Measurements from ENCODE around the gene ERVFRD-1.

DNA sequence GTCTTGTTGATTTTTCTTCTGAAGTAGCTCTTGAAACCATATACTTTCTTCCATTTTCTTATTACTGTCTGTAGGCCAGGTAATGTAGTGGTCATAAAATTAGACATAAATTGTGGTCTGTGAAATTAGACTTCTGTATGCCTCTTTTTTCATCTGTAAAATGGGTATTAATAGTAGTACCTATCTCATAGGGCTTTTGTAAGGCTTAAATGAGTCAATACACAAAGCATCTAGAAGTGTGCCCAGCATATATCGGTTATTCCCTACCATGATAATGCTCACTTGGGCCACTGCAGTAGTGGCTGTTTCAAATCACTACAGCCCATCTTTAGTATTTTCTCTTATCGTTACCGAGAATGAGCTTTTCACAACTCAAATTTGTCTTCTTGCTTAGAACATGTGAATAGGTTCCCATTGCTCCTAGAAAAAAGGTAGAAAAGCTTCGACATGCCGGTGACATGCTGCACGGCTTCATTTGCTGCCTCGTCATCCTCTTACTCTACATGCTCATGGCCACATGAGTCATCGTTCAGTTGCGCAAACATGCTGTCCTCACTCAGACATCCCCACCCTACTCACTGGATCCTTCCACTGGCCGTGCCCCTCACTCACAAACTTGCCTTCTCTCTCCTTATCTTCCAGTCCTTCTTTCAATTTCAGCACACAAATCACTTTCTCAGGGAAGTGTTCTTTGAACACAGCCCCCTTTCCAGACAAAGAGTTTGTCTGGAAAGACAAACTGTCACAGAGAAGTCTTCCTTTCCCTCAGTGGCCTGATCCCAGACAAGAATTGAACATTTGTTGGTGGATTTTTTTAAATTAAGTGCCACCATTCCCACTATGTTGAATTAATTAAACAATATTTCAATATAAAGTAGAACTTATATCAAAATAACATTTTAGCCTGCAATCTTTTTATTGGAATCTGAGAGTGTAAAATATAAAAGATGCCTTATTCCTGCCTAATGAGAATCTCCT is 32.2 kb upstream of the ERVFRD-1 start:
- TF ChIP-seq CTCF (IDR thresholded peaks at IDR 0.05 in 4 of 5, conservative IDR thresholded peaks at IDR 0.05 in 1 of 5) = no peak
- TF ChIP-seq POLR2A (IDR thresholded peaks at IDR 0.05) = no peak

Data from gastrocnemius medialis (tissue), 4 donors.